HG03439 (cell line): ENCODE measurements around the gene SIPA1L3.

Experiments
- ATAC-seq: cut with Tn5 transposase; IDR thresholded peaks from one replicate; pipeline ENCODE4 v1.9.1; 2021; ENCODE audit warnings: mild to moderate bottlenecking, moderate library complexity; ENCODE audit not compliant: unreplicated experiment

Gene SIPA1L3

GRCh38 chr19:38095411-38096308 is 188.7 kb downstream of the SIPA1L3 start:
- no peak for ATAC-seq

- no peak for ATAC-seq
Observed at GRCh38 chr19:38099966-38100365, 193.0 kb downstream of the SIPA1L3 start.

DNA sequence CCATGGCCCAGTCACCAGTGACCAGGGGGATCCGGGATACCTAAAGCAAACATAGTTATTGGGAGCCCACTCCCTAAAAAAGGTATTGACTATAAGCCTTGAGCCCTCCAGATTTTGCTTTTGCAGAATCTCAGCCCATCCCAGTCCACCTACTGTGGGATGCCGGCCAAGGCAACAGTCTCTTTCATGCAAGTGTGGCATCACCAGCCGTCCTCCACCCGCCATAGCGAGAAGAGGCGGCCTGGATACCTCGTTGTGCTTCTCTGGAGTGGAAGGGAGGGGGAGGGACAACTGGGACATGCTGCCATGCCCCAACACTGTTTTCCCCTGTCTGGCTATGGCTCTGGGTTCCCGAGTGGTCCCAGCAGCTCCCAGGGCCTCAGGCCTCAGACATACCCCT is 193.6 kb downstream of the SIPA1L3 start:
- ATAC-seq, result no peak

- no peak for ATAC-seq
Observed at GRCh38 chr19:38101723-38102122, 194.7 kb downstream of the SIPA1L3 start.

- no peak for ATAC-seq
Observed at GRCh38 chr19:38105574-38105973, 198.6 kb downstream of the SIPA1L3 start.

DNA sequence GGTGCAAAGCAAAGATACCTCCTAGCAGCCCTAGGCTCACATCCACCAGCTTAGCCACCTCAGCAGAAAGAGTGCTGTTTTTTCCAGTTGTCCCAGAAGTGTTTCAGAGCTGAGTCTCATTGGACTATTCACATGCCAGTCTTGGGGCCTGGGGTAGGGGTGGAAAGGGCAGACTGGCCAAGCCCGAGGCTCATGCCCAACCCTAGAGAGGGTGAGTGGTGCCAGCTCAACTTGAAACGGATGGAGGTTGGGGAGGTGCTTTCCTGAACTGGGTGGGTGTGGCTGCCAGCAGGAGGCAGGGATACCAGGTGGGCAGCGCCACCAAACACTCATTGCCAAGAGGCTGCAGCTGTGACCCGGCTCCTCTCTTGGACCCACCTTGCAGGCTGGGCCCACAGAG is 200.1 kb downstream of the SIPA1L3 start:
- ATAC-seq, result no peak

- ATAC-seq, result no peak
Observed at GRCh38 chr19:38111898-38112297, 204.9 kb downstream of the SIPA1L3 start.

DNA sequence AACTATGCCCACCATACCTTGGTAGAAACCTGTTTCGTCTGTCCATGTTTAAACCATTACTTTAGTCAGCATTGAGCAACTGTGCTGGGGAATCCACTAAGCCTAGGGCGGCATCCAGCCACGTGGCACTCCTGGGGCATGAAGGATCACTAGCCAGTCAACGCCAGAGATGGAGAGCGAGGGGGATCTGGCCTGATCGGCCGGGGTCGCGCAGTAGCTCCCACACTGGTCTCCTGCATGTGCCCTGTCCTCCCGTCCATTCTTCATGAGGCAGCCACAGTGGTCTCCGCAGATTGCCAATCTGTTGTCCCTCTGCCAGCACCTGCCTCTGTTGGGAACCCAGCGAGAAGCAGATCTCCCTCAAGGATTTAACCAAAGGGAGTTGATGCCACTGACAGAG is 207.6 kb downstream of the SIPA1L3 start:
- no peak for ATAC-seq

- ATAC-seq, result no peak
Observed at GRCh38 chr19:38115271-38115802, 208.3 kb downstream of the SIPA1L3 start.

DNA sequence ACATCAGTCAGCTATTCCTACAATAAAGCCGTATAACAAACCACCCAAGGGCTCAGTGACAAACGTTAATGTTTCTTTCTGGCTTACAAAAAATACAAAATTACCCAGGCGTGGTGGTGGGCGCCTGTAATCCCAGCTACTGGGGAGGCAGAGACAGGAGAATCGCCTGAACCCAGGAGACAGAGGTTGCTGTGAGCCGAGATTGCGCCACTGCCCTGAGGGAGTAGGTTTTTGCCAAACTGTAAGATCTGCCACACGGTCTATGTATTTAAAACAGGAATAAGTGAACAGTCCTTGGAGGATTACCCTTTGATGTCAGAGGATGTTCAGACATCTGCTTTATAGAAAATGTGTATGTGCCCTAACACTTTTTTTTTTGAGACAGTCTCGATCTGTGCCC is 211.2 kb downstream of the SIPA1L3 start:
- ATAC-seq, result no peak

GRCh38 chr19:38120471-38121025 is 213.5 kb downstream of the SIPA1L3 start:
- ATAC-seq, result no peak

GRCh38 chr19:38122402-38123093 is 215.5 kb downstream of the SIPA1L3 start:
- no peak for ATAC-seq

DNA sequence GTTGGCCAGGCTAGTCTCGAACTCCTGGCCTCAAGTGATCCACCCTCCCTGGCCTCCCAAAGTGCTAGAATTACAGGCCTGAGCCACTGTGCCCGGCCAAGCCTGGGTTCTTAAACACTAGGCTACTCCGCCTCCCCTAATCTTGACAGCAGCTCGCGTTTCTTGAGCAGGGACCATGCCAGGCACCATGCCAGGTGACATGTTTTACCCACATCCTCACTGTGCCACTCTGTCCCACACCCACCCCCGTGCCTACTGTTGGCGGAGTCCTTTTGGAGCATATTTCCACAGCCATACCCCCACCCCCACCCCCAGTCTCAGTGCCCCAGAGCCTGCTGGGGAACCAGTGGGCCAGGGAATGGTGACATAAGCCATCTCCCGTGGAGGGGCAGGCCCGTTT is 218.2 kb downstream of the SIPA1L3 start:
- ATAC-seq, result no peak

DNA sequence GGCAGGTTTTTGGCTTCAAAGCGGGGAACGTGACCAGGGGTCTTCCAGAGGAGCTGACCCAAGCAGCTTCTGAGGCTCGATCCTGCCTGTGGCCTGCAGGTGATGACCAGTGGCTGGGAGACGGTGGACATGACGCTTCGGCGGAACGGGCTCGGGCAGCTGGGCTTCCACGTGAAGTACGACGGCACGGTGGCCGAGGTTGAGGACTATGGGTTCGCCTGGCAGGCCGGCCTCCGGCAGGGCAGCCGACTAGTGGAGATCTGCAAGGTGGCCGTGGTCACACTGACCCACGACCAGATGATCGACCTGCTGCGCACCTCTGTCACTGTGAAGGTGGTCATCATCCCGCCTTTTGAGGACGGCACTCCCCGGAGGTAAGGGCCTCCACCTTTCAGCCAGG is 223.4 kb downstream of the SIPA1L3 start:
- ATAC-seq, result no peak

DNA sequence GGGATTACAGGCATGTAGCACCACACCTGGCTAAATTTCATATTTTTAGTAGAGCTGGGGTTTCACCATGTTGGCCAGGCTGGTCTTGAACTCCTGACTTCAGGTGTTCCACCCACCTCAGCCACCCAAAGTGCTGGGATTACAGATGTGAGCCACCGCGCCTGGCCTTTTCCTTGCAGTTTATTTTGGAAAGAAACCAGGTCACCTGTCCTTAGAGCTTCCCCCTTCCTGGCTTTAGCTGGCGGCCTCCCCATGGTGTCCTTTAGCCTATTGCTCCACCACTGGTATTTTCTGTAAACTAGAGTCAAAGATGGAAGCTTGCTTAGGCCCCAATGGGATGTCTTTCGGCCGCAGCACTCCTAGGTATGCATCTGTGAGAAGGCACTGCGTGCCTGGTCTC is 225.8 kb downstream of the SIPA1L3 start:
- no peak for ATAC-seq

DNA sequence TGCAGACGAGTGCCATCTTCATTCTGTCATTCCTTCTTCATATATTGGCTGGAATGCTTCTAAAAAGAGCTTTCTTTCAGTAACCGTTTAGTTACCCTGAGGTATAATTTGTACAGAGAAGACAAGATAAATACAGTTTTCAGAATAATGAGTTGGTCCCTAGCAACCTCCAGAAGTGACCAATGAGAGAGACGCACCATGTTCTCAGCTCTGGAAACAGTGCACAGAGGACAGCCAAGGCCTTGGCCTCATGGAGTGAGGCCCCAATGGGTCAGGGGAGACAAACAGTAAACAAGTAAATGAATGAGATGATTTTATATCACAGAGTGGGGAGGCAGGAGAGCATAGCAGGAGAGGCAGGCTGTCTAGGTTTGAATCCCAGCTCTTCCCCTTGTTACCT is 226.3 kb downstream of the SIPA1L3 start:
- ATAC-seq, result no peak

DNA sequence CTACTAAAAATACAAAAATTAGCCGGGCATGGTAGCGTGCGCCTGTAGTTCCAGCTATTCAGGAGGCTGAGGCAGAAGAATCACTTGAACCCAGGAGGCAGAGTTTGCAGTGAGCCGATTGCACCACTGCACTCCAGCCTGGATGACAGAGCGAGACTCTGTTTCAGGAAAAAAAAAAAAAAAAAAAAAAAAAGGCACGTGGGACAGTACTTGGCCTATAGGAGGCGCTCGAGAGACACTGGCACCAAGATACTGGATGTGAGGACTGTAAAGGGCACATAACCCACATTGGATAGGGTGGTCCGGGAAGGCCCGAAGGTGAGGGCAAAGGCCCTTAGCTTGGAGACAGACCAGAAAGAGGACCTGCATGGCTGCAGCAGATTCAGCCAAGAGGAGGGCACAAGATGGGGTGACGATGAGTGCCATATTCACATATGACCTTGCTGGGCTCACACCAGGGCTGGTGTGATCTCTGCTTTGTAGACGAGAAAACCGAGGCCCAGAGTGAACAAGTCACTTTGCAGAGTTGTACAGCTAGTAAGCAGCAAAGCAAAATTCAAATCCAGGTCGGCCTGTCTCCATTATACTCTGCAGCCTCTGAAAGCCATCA is 227.6 kb downstream of the SIPA1L3 start:
- ATAC-seq, result no peak

DNA sequence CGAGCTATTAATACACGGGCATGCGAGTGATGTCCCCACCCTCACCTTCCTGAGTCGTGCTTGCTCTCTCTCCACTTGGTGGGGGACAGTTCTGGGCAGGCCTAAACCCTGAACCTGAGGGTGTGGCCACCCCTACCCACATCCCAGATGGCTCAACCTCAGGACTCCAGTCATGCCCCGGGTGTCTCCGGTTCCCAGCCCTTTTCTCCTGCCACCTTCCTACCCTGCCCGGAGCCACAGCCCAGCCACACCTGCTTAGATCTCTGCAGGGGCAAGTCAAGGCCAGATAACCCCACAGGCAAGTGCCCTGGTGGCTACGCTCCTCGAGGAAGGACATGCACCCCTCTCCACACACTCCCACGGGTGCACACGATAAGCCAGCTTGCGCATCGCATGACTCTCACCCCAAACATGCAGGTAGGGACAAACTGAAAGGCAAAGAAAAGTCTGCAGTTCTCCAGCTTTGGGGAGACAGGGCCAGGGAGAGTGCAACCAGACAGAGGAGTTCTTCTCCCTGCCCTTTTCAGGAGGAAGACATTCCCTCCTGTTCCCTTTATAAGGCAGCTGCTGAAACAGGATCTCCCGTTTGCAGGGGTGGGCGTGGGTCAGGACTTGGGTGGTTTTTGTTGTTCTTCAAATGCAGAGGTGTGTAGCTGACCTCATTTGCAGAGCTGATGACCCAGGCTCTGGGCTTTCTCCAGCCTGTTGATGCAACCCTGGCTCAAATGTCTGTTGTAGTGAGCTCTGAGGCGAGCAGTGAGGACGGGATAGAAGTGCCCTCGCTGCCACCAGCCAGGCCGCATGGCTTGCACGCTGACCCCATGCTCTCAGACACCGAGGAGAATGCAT is 228.4 kb downstream of the SIPA1L3 start:
- ATAC-seq, result no peak

DNA sequence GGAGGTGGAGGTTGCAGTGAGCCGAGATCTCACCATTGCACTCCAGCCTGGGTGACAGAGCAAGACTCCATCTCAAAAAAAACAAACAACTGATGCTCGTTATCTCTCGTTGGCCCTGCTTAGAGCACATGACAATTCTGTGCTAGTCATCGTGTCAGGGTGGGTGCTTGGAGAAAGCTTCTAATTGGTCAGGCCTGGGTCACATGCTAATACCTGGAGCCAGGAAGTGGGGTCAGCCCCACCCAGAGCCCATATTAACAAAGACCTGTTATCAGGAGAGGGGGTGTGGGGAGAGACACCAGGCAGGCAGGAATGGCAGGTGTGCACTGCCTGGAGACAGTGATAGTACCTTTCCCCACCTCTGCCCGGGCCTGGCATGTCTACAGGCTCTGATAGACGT is 232.1 kb downstream of the SIPA1L3 start:
- no peak for ATAC-seq

GRCh38 chr19:38141108-38141507 is 234.1 kb downstream of the SIPA1L3 start:
- ATAC-seq, result no peak
